H1 (cell line): ENCODE measurements around the gene YWHAQ. TPM values are rescaled to one million over a fixed set of nuclear protein-coding genes. Genes with fewer than 3 reads are reported as not detected.

Experiments
- CTCF ChIA-PET: fragments of 300-600 bp; sonication (Branson Sonifier 250); formaldehyde crosslinking; loops from one replicate; lab custom pipeline; 2021; ENCODE audit not compliant: partially characterized antibody; lab: Charles Lee
- POLR2A ChIA-PET: fragments of 300-600 bp; sonication (Branson Sonifier 250); formaldehyde crosslinking; loops from one replicate; lab custom pipeline; 2021; ENCODE audit warnings: inconsistent platforms; ENCODE audit not compliant: partially characterized antibody; lab: Charles Lee
- DNase-seq, 2 experiments: peaks; one replicate each; pipeline versions ENCODE4 v3.0.0 to v3.0.0-alpha.2; 2010 to 2022; ENCODE audit warnings: low spot score in 2 of 2, low read depth in 1 of 2, mixed read lengths in 1 of 2
- FAIRE-seq: peaks from 2 replicates; lab custom pipeline; 2011; peaks lifted over from hg19 to GRCh38; lab: Jason Lieb, UNC
- H2AFZ ChIP-seq: 2 replicates; pipeline ENCODE4 v1.8.1; 2012; ENCODE audit warnings: low read length, inconsistent platforms
- H2AK5ac ChIP-seq: 2 replicates; pipeline ENCODE4 v1.6.1; 2013; ENCODE audit warnings: low read depth, low read length
- H2BK120ac ChIP-seq: replicated peaks from 2 replicates; pipeline ENCODE3; 2013; ENCODE audit warnings: low read depth, low read length, inconsistent platforms
- H2BK12ac ChIP-seq: 2 replicates; pipeline ENCODE4 v1.6.1; 2013; ENCODE audit warnings: low read depth, low read length
- H2BK15ac ChIP-seq: 2 replicates; pipeline ENCODE4 v1.6.1; 2013; ENCODE audit warnings: low read length
- H2BK20ac ChIP-seq: 2 replicates; pipeline ENCODE4 v1.6.1; 2013; ENCODE audit warnings: low read length
- H2BK5ac ChIP-seq: 2 replicates; pipeline ENCODE4 v1.6.1; 2013; ENCODE audit warnings: low read depth, low read length
- H3K14ac ChIP-seq: 2 replicates; pipeline ENCODE4 v1.6.1; 2013; ENCODE audit warnings: inconsistent platforms; ENCODE audit not compliant: insufficient read length
- H3K18ac ChIP-seq: 2 replicates; pipeline ENCODE4 v1.6.1; 2013; ENCODE audit warnings: low read length; ENCODE audit errors: extremely low read depth
- H3K23ac ChIP-seq: 2 replicates; pipeline ENCODE4 v1.6.1; 2013; ENCODE audit warnings: inconsistent platforms; ENCODE audit not compliant: insufficient read length
- H3K23me2 ChIP-seq: 2 replicates; pipeline ENCODE4 v1.6.1; 2013; ENCODE audit warnings: low read depth, low read length
- H3K27ac ChIP-seq: 2 replicates; pipeline ENCODE4 v1.6.1; 2011; ENCODE audit warnings: low read depth, low read length, inconsistent platforms
- H3K27me3 ChIP-seq, 4 experiments: replicated peaks in 1 of 4; 1 replicate in 1 of 4; 2 replicates in 3 of 4; pipeline versions ENCODE4 v1.6.1 to v1.8.1; 2011 to 2013; ENCODE audit warnings: low read length in 3 of 4, mild to moderate bottlenecking in 3 of 4, inconsistent platforms in 2 of 4, mixed read lengths in 2 of 4, moderate library complexity in 1 of 4; ENCODE audit not compliant: control insufficient read depth in 3 of 4, insufficient read depth in 3 of 4; ENCODE audit errors: extremely low read depth in 1 of 4
- H3K36me3 ChIP-seq, 4 experiments: 2 replicates each; pipeline versions ENCODE4 v1.6.1 to v1.8.1; 2011 to 2013; ENCODE audit warnings: mild to moderate bottlenecking in 4 of 4, low read length in 3 of 4, moderate library complexity in 2 of 4, control low read depth in 1 of 4, inconsistent platforms in 1 of 4; ENCODE audit not compliant: insufficient read depth in 4 of 4, control insufficient read depth in 2 of 4
- H3K4ac ChIP-seq: replicated peaks from 2 replicates; pipeline ENCODE3; 2013; ENCODE audit warnings: low read length, low read depth, mixed read lengths, inconsistent platforms; ENCODE audit not compliant: insufficient read length
- H3K4me1 ChIP-seq, 4 experiments: replicated peaks in 1 of 4; 1 replicate in 1 of 4; 2 replicates in 3 of 4; pipeline versions ENCODE4 v1.6.1 to v1.8.1; 2011 to 2013; ENCODE audit warnings: low read length in 3 of 4, inconsistent platforms in 2 of 4, mixed read lengths in 1 of 4; ENCODE audit not compliant: insufficient read depth in 4 of 4, control insufficient read depth in 3 of 4
- H3K4me2 ChIP-seq, 2 experiments: 2 replicates each; pipeline versions ENCODE4 v1.6.1 to v1.8.1; 2011 to 2013; ENCODE audit warnings: low read depth in 2 of 2, low read length in 2 of 2, control low read depth in 1 of 2, inconsistent platforms in 1 of 2, mild to moderate bottlenecking in 1 of 2; ENCODE audit not compliant: insufficient read depth in 1 of 2
- H3K4me3 ChIP-seq, 4 experiments: fragments of 200-600, 300-600 bp in 1 of 4; sonication (generic), shearing (Covaris generic), sonication (Bioruptor Twin) in 1 of 4; 2 replicates each; pipeline versions ENCODE4 v1.5.1 to v1.8.1; 2011 to 2016; ENCODE audit warnings: low read length in 4 of 4, low read depth in 3 of 4, control low read depth in 2 of 4, inconsistent platforms in 2 of 4, mild to moderate bottlenecking in 2 of 4, mixed read lengths in 1 of 4, moderate library complexity in 1 of 4; ENCODE audit not compliant: insufficient read depth in 2 of 4; ENCODE audit errors: extremely low read depth in 1 of 4
- H3K56ac ChIP-seq: replicated peaks from 2 replicates; pipeline ENCODE3; 2013; ENCODE audit warnings: low read depth, mild to moderate bottlenecking, mixed read lengths, low read length, inconsistent platforms; ENCODE audit not compliant: insufficient read length
- H3K79me1 ChIP-seq: 2 replicates; pipeline ENCODE4 v1.6.1; 2013; ENCODE audit warnings: low read depth, low read length, control low read depth
- H3K79me2 ChIP-seq, 2 experiments: 2 replicates each; pipeline versions ENCODE4 v1.6.1 to v1.8.1; 2012 to 2013; ENCODE audit warnings: low read length in 2 of 2, mild to moderate bottlenecking in 2 of 2, inconsistent platforms in 1 of 2; ENCODE audit not compliant: insufficient read depth in 2 of 2, control insufficient read depth in 1 of 2
- H3K9ac ChIP-seq, 4 experiments: replicated peaks in 1 of 4; 1 replicate in 1 of 4; 2 replicates in 3 of 4; pipeline versions ENCODE4 v1.6.1 to v1.8.1; 2011 to 2013; ENCODE audit warnings: low read depth in 3 of 4, low read length in 3 of 4, control low read depth in 2 of 4, mild to moderate bottlenecking in 2 of 4, moderate library complexity in 2 of 4, inconsistent platforms in 1 of 4; ENCODE audit errors: extremely low read depth in 1 of 4
- H3K9me3 ChIP-seq, 2 experiments: 2 replicates each; pipeline versions ENCODE4 v1.6.1 to v1.8.1; 2012 to 2013; ENCODE audit warnings: mild to moderate bottlenecking in 2 of 2, moderate library complexity in 2 of 2, control low read depth in 1 of 2, inconsistent platforms in 1 of 2, low read depth in 1 of 2, low read length in 1 of 2, mixed read lengths in 1 of 2; ENCODE audit not compliant: insufficient read depth in 2 of 2
- H4K20me1 ChIP-seq, 2 experiments: replicated peaks in 1 of 2; 2 replicates each; pipeline versions ENCODE3 to v1.8.1; 2011 to 2013; ENCODE audit warnings: inconsistent platforms in 2 of 2, low read length in 2 of 2, mild to moderate bottlenecking in 1 of 2; ENCODE audit not compliant: insufficient read depth in 2 of 2, control insufficient read depth in 1 of 2
- H4K5ac ChIP-seq: 2 replicates; pipeline ENCODE4 v1.6.1; 2013; ENCODE audit warnings: low read length, low read depth, mixed read lengths, inconsistent platforms; ENCODE audit not compliant: insufficient read length
- H4K8ac ChIP-seq: 2 replicates; pipeline ENCODE4 v1.8.0; 2013; ENCODE audit warnings: mild to moderate bottlenecking, moderate library complexity, low read length, inconsistent platforms; ENCODE audit not compliant: insufficient read depth; ENCODE audit errors: extremely low read depth
- H4K91ac ChIP-seq: replicated peaks from 2 replicates; pipeline ENCODE3; 2013; ENCODE audit warnings: low read length, mixed read lengths, inconsistent platforms; ENCODE audit not compliant: insufficient read length
- CHD1 ChIP-seq: IDR thresholded peaks from 2 replicates; pipeline ENCODE4 v1.6.1; 2012; ENCODE audit warnings: low read depth, low read length, improper control_type of control experiment
- CHD2 ChIP-seq: IDR thresholded peaks from 2 replicates; pipeline ENCODE4 v1.6.1; 2012; ENCODE audit warnings: low read length, improper control_type of control experiment
- CREB1 ChIP-seq: IDR thresholded peaks from 2 replicates; pipeline ENCODE4 v1.6.1; 2012; ENCODE audit warnings: inconsistent platforms
- EGR1 ChIP-seq: IDR thresholded peaks from 2 replicates; pipeline ENCODE4 v1.6.1; 2011; ENCODE audit warnings: low read depth, low read length, borderline replicate concordance
- KDM4A ChIP-seq: IDR thresholded peaks from one replicate; pipeline ENCODE4 v1.7.1; 2012; ENCODE audit warnings: low read depth, mild to moderate bottlenecking, moderate library complexity, low read length, inconsistent platforms; ENCODE audit not compliant: severe bottlenecking
- RAD21 ChIP-seq, 2 experiments: IDR thresholded peaks in 1 of 2; conservative IDR thresholded peaks in 1 of 2; 2 replicates each; pipeline ENCODE4 v1.6.1; 2011; ENCODE audit warnings: low read depth in 2 of 2, low read length in 2 of 2, improper control_type of control experiment in 1 of 2, inconsistent platforms in 1 of 2, mild to moderate bottlenecking in 1 of 2, moderate library complexity in 1 of 2
- RBBP5 ChIP-seq: IDR thresholded peaks from 2 replicates; pipeline ENCODE4 v1.7.1; 2012; ENCODE audit warnings: low read depth, mild to moderate bottlenecking, inconsistent platforms, low read length, moderate library complexity, borderline replicate concordance
- SP4 ChIP-seq: IDR thresholded peaks from 2 replicates; pipeline ENCODE4 v1.6.1; 2012; ENCODE audit warnings: low read length, inconsistent platforms
- SRF ChIP-seq: IDR thresholded peaks from 2 replicates; pipeline ENCODE4 v1.6.1; 2011; ENCODE audit warnings: mild to moderate bottlenecking, low read depth, low read length, moderate library complexity
- TEAD4 ChIP-seq: IDR thresholded peaks from 2 replicates; pipeline ENCODE4 v1.6.1; 2012; ENCODE audit warnings: low read depth, low read length, inconsistent platforms, mixed read lengths
- WGBS, 2 experiments: shearing (Covaris generic) in 1 of 2; methylation state at CpG; one replicate each; pipeline versions ENCODE4 v1.1.6 to v1.1.7; 2013 to 2015; ENCODE audit warnings: low lambda C conversion rate in 2 of 2, mixed read lengths in 2 of 2, inconsistent platforms in 1 of 2, low coverage in 1 of 2, missing lambda C conversion rate in 1 of 2; ENCODE audit not compliant: insufficient replicate concordance in 2 of 2, insufficient coverage in 1 of 2, insufficient read length in 1 of 2; ENCODE audit errors: extremely low coverage in 1 of 2, missing lambda C conversion rate in 1 of 2; 5-methylcytosine and 5-hydroxymethylcytosine counted together
- polyA plus RNA-seq, 7 experiments: library from polyadenylated mRNA; depleted of rRNA in 3 of 7; stranded (reverse) in 5 of 7; unstranded in 2 of 7; fragments of >200 nt in 5 of 7; fragments of 200-250 nt in 2 of 7; gene quantifications; 1 replicate in 5 of 7; 2 replicates in 1 of 7; 4 replicates in 1 of 7; pipeline versions ENCODE4 v1.2.1 to v1.2.3, GENCODE V29; 2011 to 2013; ENCODE audit warnings: missing spikeins in 2 of 7, mixed read lengths in 2 of 7
- total RNA-seq: library from RNA; stranded (reverse); fragmentation: NEBNext Ultra II Directional; extraction: Animal tissue kit (Norgen Biotek cat#: 25700); gene quantifications from 2 replicates; pipeline ENCODE4 v1.2.1, GENCODE V29; 2021
- TF ChIP-seq, protein P1 (sequence below): IDR thresholded peaks from 2 replicates; pipeline ENCODE4 v1.6.1; 2012; ENCODE audit warnings: inconsistent platforms
- TF ChIP-seq, protein P2 (sequence below): IDR thresholded peaks from 2 replicates; pipeline ENCODE4 v1.6.1; 2012; ENCODE audit warnings: low read length, inconsistent platforms

The YWHAQ gene
- total and polyA plus RNA-seq, 2 of the 8 experiments (the other 6 are each of a cell fraction or from before 2014, with no cell fraction given): 244 to 480 TPM

DNA sequence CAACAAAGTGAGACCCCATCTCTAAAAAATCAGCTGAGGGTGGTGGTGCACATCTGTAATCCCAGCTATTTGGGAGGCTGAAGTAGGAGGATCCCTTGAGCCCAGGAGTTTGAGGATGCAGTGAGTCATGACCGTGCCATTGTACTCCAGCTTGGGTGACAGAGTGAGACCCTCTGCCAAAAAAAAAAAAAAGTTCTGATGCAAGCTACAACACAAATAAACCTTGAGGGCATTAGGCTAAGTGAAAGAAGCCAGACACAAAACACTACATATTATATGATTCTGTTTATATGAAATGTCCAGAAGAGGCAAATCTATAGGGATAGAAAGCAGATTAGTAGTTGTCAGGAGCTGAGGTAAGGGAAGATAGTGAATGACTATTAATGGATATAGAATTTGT is 13.0 kb downstream of the YWHAQ start:
- Histone ChIP-seq H2BK20ac (no peak overlapping the region), H3K18ac (no peak overlapping the region), H3K9ac (no peak overlapping the region), H3K4me3 (no peak overlapping the region), H3K23me2 (no peaks in the 10 kb centered on the region), H2BK5ac (no peak overlapping the region), H3K23ac (no peak overlapping the region), H3K36me3 (peaks cover 0 to 14% (median 5%) of the 10 kb centered on the region in 4 experiments; a peak in 3 of 8 replicates), H2BK15ac (no peak overlapping the region), H4K5ac (no peak overlapping the region), H2AK5ac (no peak overlapping the region), H3K56ac (no peak overlapping the region), H3K4me1 (peaks cover 0 to 6% (median 1%) of the 10 kb centered on the region in 4 experiments; a peak in 2 of 7 replicates), H3K79me1 (no peaks in the 10 kb centered on the region; the same call in 1 of the 2 replicates), H2BK12ac (no peak overlapping the region), H3K27ac (no peak overlapping the region), H3K4me2 (no peak overlapping the region), H3K27me3 (no peaks in the 10 kb centered on the region), H3K79me2 (peaks cover 33 to 99% of the 10 kb centered on the region in 2 experiments), H4K91ac (no peak overlapping the region), H4K20me1 (peaks cover 27 to 28% of the 10 kb centered on the region in 2 experiments), H3K9me3 (no peaks in the 10 kb centered on the region), H4K8ac (no peak overlapping the region), H3K14ac (no peak overlapping the region), H3K4ac (no peak overlapping the region), H2AFZ (no peak overlapping the region), H2BK120ac (no peak overlapping the region)
- DNase-seq (no peak), FAIRE-seq (no peak)
- ChIA-PET POLR2A (interaction anchor here (0.6 to 7.6 kb wide), 4 partner anchors 9 to 37 kb away, joined by 3 to 71 read pairs (median 4); partner anchors contain the start of gene YWHAQ), CTCF (interaction anchor here (0.6 to 1.4 kb wide), 3 partner anchors 11 to 152 kb away, joined by 4 to 6 read pairs (median 5); no protein-coding TSS in a partner anchor)
- 100% methylated on average over 1 of the region's 1 CpG; no CpG with 5 or more reads in 1 of the 2 experiments for WGBS, 2 experiments
- TF ChIP-seq EGR1 (no peak), CHD1 (no peak), RBBP5 (no peak), KDM4A (no peak), RAD21 (IDR thresholded peaks at IDR 0.05 in 1 of 2, conservative IDR thresholded peaks at IDR 0.05 in 1 of 2; ENCODE audit: low read depth in 2 of 2, low read length in 2 of 2) (no peak), SRF (no peak), TEAD4 (no peak), SP4 (no peak), CHD2 (no peak), CREB1 (no peak)
- TF ChIP-seq, protein P1, sequence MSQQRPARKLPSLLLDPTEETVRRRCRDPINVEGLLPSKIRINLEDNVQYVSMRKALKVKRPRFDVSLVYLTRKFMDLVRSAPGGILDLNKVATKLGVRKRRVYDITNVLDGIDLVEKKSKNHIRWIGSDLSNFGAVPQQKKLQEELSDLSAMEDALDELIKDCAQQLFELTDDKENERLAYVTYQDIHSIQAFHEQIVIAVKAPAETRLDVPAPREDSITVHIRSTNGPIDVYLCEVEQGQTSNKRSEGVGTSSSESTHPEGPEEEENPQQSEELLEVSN: no peak
- TF ChIP-seq, protein P2, sequence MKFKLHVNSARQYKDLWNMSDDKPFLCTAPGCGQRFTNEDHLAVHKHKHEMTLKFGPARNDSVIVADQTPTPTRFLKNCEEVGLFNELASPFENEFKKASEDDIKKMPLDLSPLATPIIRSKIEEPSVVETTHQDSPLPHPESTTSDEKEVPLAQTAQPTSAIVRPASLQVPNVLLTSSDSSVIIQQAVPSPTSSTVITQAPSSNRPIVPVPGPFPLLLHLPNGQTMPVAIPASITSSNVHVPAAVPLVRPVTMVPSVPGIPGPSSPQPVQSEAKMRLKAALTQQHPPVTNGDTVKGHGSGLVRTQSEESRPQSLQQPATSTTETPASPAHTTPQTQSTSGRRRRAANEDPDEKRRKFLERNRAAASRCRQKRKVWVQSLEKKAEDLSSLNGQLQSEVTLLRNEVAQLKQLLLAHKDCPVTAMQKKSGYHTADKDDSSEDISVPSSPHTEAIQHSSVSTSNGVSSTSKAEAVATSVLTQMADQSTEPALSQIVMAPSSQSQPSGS: no peak
